ENCODE results near the gene CHAT. TPM values are rescaled to one million over a fixed set of nuclear protein-coding genes. Genes with fewer than 3 reads are reported as not detected.

The CHAT gene
- total RNA-seq, 5 donors from 2014 or later (not counting 1 experiment from before 2014, with no cell fraction given) = not detected

DNA sequence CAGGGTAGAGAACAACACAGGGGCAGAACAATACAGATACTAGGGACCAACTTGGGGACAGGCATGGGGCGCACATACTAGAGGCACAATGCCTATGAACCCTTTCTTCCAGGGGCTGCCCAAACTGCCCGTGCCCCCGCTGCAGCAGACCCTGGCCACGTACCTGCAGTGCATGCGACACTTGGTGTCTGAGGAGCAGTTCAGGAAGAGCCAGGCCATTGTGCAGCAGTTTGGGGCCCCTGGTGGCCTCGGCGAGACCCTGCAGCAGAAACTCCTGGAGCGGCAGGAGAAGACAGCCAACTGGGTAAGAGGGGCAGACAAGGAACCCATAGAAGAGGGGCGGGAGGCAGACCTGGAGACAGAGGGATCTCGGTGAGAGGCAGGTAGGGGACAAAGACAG, 5.8 kb downstream of the CHAT start:
- POLR2A ChIA-PET = no interaction called here
- CTCF ChIA-PET = no interaction called here
- DNase-seq = no peak

DNA sequence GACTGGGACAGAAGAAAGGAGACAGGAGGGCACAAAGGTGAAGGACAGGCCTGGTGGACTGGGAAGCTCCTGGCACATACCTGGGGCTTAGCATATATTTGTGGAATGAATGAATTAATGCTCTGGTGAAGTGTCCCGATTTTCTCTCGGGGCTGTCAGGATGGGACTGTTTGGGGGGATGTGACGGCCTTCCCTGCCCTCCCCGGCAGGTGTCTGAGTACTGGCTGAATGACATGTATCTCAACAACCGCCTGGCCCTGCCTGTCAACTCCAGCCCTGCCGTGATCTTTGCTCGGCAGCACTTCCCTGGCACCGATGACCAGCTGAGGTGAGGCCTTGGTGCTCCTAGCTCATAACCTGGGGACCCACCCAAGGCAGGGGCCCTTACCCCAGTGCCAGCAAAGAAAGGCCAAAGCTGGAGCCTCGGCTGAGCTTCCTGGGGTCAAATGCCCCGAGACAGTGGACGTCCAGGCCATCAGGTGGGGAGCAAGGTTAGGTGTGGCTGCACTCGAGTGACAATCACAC, 6.5 kb downstream of the CHAT start:
- ATAC-seq (replicated peaks in 1 of 4) (no peak), DNase-seq (no peak)
- CTCF ChIA-PET = no interaction called here
- Mint-ChIP-seq H3K9me3 (no peaks in the 10 kb centered on the region), H3K4me3 (no peak overlapping the region), H3K36me3 (no peaks in the 10 kb centered on the region), H3K27ac (no peak overlapping the region), H3K27me3 (peaks cover 37 to 50% of the 10 kb centered on the region in 2 donors), H3K4me1 (peaks cover 0 to 1% (median 0%) of the 10 kb centered on the region in 3 donors)
- Histone ChIP-seq H3K4me3 (ENCODE audit: control insufficient read depth in 1 of 2, extremely low read depth in 1 of 2, low read length in 1 of 2) (no peak overlapping the region), H3K36me3 (ENCODE audit: control insufficient read depth in 2 of 2, extremely low read depth in 1 of 2, insufficient read depth in 1 of 2, low read length in 1 of 2) (no peaks in the 10 kb centered on the region), H3K9me3 (no peaks in the 10 kb centered on the region), H3K4me1 (ENCODE audit: control insufficient read depth in 1 of 2, extremely low read depth in 1 of 2, insufficient read depth in 2 of 2, low read length in 2 of 2) (no peaks in the 10 kb centered on the region), H3K27me3 (replicated peaks in 1 of 2; ENCODE audit: control insufficient read depth in 2 of 2, extremely low read depth in 1 of 2, insufficient read depth in 2 of 2, low read length in 1 of 2) (peaks cover 0 to 50% of the 10 kb centered on the region in 2 experiments), H3K27ac (ENCODE audit: low read length) (no peak overlapping the region)
- POLR2A ChIA-PET = no interaction called here
- 84% methylated on average over 8 of the region's 12 CpGs for WGBS (ENCODE audit: insufficient coverage)

More for the DNA sequence above, 5.8 kb downstream of the CHAT start:
- H3K4me1 Mint-ChIP-seq = peaks cover 0 to 2% (median 1%) of the 10 kb centered on the region in 3 donors
- no peak overlapping the region for H3K4me3 ChIP-seq (ENCODE audit: control insufficient read depth in 1 of 2, extremely low read depth in 1 of 2, low read length in 1 of 2)
- H3K27ac Mint-ChIP-seq = no peak overlapping the region
- H3K27ac ChIP-seq (ENCODE audit: low read length) = no peak overlapping the region
- H3K9me3 Mint-ChIP-seq = no peaks in the 10 kb centered on the region
- peaks cover 0 to 2% of the 10 kb centered on the region in 2 experiments for H3K4me1 ChIP-seq (ENCODE audit: control insufficient read depth in 1 of 2, extremely low read depth in 1 of 2, insufficient read depth in 2 of 2, low read length in 2 of 2)
- H3K9me3 ChIP-seq = no peaks in the 10 kb centered on the region
- whole genome bisulfite sequencing (ENCODE audit: insufficient coverage) = 64% methylated on average over 10 of the region's 10 CpGs
- no peaks in the 10 kb centered on the region for H3K36me3 ChIP-seq (ENCODE audit: control insufficient read depth in 2 of 2, extremely low read depth in 1 of 2, insufficient read depth in 1 of 2, low read length in 1 of 2)
- no peaks in the 10 kb centered on the region for H3K36me3 Mint-ChIP-seq
- H3K4me3 Mint-ChIP-seq = no peak overlapping the region
- no peak for ATAC-seq (replicated peaks in 1 of 4)
- H3K27me3 ChIP-seq (replicated peaks in 1 of 2; ENCODE audit: control insufficient read depth in 2 of 2, extremely low read depth in 1 of 2, insufficient read depth in 2 of 2, low read length in 1 of 2) = peaks cover 0 to 57% of the 10 kb centered on the region in 2 experiments
- peaks cover 42 to 55% of the 10 kb centered on the region in 2 donors for H3K27me3 Mint-ChIP-seq

DNA sequence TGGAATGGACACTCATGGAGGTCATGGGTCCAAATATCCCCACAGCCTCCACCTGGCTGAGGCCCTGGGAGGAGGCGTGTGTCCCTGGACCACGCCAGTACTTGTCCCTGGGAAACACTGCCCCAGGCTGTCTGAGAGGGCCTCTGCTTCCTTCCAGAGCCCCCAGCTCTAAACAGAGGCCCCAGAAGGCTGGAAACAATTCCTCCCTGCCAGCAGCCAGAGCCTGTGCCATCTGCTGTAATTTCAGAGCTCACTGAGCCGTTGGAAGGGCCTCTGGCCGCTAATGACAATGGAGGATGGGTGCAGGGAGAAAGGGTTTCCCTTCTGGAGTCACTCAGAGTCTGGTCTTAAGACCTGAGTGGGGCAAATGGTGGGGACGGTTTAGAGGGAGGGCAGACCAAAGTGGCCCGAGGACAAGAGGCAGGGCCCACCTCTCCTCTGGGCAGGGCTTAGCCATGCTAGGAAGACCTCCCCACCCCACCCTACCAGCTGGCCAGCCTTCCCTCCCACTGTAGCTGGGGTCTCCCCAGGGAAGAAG, 7.1 kb downstream of the CHAT start:
- Mint-ChIP-seq H3K27ac (no peak overlapping the region), H3K36me3 (no peaks in the 10 kb centered on the region), H3K4me1 (no peaks in the 10 kb centered on the region), H3K9me3 (no peaks in the 10 kb centered on the region), H3K4me3 (no peak overlapping the region), H3K27me3 (peaks cover 32 to 44% of the 10 kb centered on the region in 2 donors)
- DNase-seq = no peak
- CTCF ChIA-PET = no interaction called here
- POLR2A ChIA-PET = no interaction called here
- no peak for ATAC-seq (replicated peaks in 1 of 4)
- H3K27me3 ChIP-seq (replicated peaks in 1 of 2; ENCODE audit: control insufficient read depth in 2 of 2, extremely low read depth in 1 of 2, insufficient read depth in 2 of 2, low read length in 1 of 2) = peaks cover 0 to 49% of the 10 kb centered on the region in 2 experiments
- no peak overlapping the region for H3K4me3 ChIP-seq (ENCODE audit: control insufficient read depth in 1 of 2, extremely low read depth in 1 of 2, low read length in 1 of 2)
- H3K9me3 ChIP-seq = no peaks in the 10 kb centered on the region
- no peaks in the 10 kb centered on the region for H3K36me3 ChIP-seq (ENCODE audit: control insufficient read depth in 2 of 2, extremely low read depth in 1 of 2, insufficient read depth in 1 of 2, low read length in 1 of 2)
- no peak overlapping the region for H3K27ac ChIP-seq (ENCODE audit: low read length)
- no peaks in the 10 kb centered on the region for H3K4me1 ChIP-seq (ENCODE audit: control insufficient read depth in 1 of 2, extremely low read depth in 1 of 2, insufficient read depth in 2 of 2, low read length in 2 of 2)
- 63% methylated on average over 4 of the region's 6 CpGs for WGBS (ENCODE audit: insufficient coverage)

DNA sequence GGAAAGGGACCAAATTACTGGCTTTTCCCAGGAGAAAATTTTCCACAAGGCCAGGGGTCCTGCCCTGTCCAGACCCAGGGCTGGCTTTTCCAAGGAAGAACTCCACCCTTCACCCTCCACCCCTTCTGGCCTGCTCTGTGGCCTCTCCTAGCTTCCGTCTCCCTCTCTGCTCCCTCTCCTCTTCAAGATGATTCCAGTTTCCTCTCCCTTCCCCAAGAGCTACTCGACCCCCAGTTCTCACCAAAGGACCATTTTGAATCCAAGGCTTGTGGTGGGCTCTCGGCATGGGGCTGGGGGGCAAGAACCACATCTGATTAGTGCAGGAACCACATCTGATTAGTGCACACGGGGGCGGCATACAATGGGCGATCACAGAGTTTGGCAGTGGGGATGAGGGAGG, 7.7 kb downstream of the CHAT start:
- no peaks in the 10 kb centered on the region for H3K9me3 ChIP-seq
- no peak for ATAC-seq (replicated peaks in 1 of 4)
- DNase-seq = no peak
- no peak overlapping the region for H3K27ac ChIP-seq (ENCODE audit: low read length)
- H3K4me3 ChIP-seq (ENCODE audit: control insufficient read depth in 1 of 2, extremely low read depth in 1 of 2, low read length in 1 of 2) = no peak overlapping the region
- H3K4me1 ChIP-seq (ENCODE audit: control insufficient read depth in 1 of 2, extremely low read depth in 1 of 2, insufficient read depth in 2 of 2, low read length in 2 of 2) = no peaks in the 10 kb centered on the region
- Mint-ChIP-seq H3K36me3 (no peaks in the 10 kb centered on the region), H3K27ac (no peak overlapping the region), H3K27me3 (peaks cover 30 to 37% of the 10 kb centered on the region in 2 donors), H3K4me1 (no peaks in the 10 kb centered on the region), H3K4me3 (no peak overlapping the region), H3K9me3 (no peaks in the 10 kb centered on the region)
- ChIA-PET CTCF (no interaction called here), POLR2A (no interaction called here)
- no peaks in the 10 kb centered on the region for H3K36me3 ChIP-seq (ENCODE audit: control insufficient read depth in 2 of 2, extremely low read depth in 1 of 2, insufficient read depth in 1 of 2, low read length in 1 of 2)
- peaks cover 0 to 47% of the 10 kb centered on the region in 2 experiments for H3K27me3 ChIP-seq (replicated peaks in 1 of 2; ENCODE audit: control insufficient read depth in 2 of 2, extremely low read depth in 1 of 2, insufficient read depth in 2 of 2, low read length in 1 of 2)
- WGBS (ENCODE audit: insufficient coverage) = 73% methylated on average over 2 of the region's 6 CpGs

DNA sequence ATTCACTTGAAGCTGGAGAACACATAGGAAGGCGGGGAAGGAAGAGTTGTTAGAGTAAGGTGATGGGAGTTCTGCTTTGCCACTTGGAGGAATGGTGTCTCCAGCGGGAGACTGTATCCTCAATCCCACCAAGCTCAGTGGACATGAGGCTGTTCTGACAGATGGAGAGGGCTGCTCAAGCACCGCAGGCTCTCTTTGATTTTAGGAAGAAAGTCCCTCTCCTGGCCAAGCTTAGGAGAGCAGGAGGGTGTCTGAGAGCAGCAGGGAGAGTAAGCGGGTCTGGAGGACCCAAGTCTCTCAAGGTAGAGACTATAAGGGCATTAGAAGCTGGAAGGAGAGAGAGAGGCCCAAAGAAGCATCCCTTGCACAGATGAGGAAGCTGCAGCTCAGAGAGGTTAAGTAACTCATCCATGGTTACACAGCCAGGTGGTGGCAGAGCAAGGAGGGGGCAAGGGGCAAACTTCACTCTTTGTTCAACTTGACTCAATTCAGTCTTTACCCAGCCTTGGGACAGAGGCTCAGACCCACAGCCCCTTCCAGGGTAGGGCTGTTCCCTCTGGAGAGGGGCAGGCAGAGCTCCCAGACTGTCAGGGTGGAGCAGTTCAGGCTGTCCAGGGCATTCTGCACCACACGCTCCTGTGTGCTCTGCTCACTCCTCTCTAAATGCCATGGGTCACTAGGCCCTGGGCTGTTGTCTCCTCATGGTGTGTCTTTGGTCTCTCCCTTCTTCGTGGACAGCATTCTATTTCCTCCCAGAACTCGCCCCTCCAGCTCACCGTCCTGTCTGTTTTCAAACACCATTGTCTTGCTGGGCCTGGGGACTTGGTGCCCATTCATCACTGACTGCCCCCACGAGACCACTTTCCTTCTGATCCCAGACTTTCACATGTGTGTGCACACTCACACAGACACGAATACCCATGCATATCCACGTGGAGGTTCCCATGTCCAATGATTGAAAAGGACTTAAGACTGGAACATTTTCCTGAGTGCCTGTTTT, 8.9 kb downstream of the CHAT start:
- DNase-seq (peak in 1 of 35 experiments; percentile 17), ATAC-seq (replicated peaks in 1 of 4) (no peak)
- H3K4me3 ChIP-seq (ENCODE audit: control insufficient read depth in 1 of 2, extremely low read depth in 1 of 2, low read length in 1 of 2) = no peak overlapping the region
- H3K9me3 ChIP-seq = no peaks in the 10 kb centered on the region
- H3K4me1 ChIP-seq (ENCODE audit: control insufficient read depth in 1 of 2, extremely low read depth in 1 of 2, insufficient read depth in 2 of 2, low read length in 2 of 2) = no peaks in the 10 kb centered on the region
- Mint-ChIP-seq H3K27me3 (peaks cover 23 to 26% of the 10 kb centered on the region in 2 donors), H3K4me3 (no peak overlapping the region), H3K9me3 (no peaks in the 10 kb centered on the region), H3K4me1 (no peaks in the 10 kb centered on the region), H3K27ac (no peak overlapping the region), H3K36me3 (no peaks in the 10 kb centered on the region)
- H3K27ac ChIP-seq (ENCODE audit: low read length) = no peak overlapping the region
- H3K36me3 ChIP-seq (ENCODE audit: control insufficient read depth in 2 of 2, extremely low read depth in 1 of 2, insufficient read depth in 1 of 2, low read length in 1 of 2) = no peaks in the 10 kb centered on the region
- ChIA-PET POLR2A (no interaction called here), CTCF (interaction anchor here in 1 of 2 donors (0.6 kb wide), 1 partner anchor 995 kb away, joined by 3 read pairs; no protein-coding TSS in a partner anchor)
- 42% methylated on average over 6 of the region's 11 CpGs for WGBS (ENCODE audit: insufficient coverage)
- peaks cover 0 to 39% of the 10 kb centered on the region in 2 experiments for H3K27me3 ChIP-seq (replicated peaks in 1 of 2; ENCODE audit: control insufficient read depth in 2 of 2, extremely low read depth in 1 of 2, insufficient read depth in 2 of 2, low read length in 1 of 2)

GRCh38 chr10:49624629-49625028, 10.8 kb downstream of the CHAT start:
- Histone ChIP-seq H3K4me1 (ENCODE audit: control insufficient read depth in 1 of 2, extremely low read depth in 1 of 2, insufficient read depth in 2 of 2, low read length in 2 of 2) (no peaks in the 10 kb centered on the region), H3K4me3 (ENCODE audit: control insufficient read depth in 1 of 2, extremely low read depth in 1 of 2, low read length in 1 of 2) (no peak overlapping the region), H3K27ac (ENCODE audit: low read length) (no peak overlapping the region), H3K27me3 (replicated peaks in 1 of 2; ENCODE audit: control insufficient read depth in 2 of 2, extremely low read depth in 1 of 2, insufficient read depth in 2 of 2, low read length in 1 of 2) (peaks cover 0 to 33% of the 10 kb centered on the region in 2 experiments), H3K36me3 (ENCODE audit: control insufficient read depth in 2 of 2, extremely low read depth in 1 of 2, insufficient read depth in 1 of 2, low read length in 1 of 2) (no peaks in the 10 kb centered on the region), H3K9me3 (no peaks in the 10 kb centered on the region)
- ChIA-PET CTCF (no interaction called here), POLR2A (no interaction called here)
- Mint-ChIP-seq H3K27me3 (peaks cover 11 to 17% of the 10 kb centered on the region in 2 donors), H3K4me3 (no peak overlapping the region), H3K36me3 (no peaks in the 10 kb centered on the region), H3K4me1 (no peaks in the 10 kb centered on the region), H3K27ac (no peak overlapping the region), H3K9me3 (no peaks in the 10 kb centered on the region)
- WGBS (ENCODE audit: insufficient coverage) = 64% methylated on average over 5 of the region's 5 CpGs
- DNase-seq = no peak
- no peak for ATAC-seq (replicated peaks in 1 of 4)

All from T-cell (primary cell).